Fibroblast of pulmonary artery (primary cell): ENCODE measurements around the gene MUC20.
"Not testable (repeated sequence)": the region's sequence is repeated elsewhere in the genome, so short reads cannot be mapped to it uniquely, and the experiment has no call there.

Source experiments
- DNase-seq: peaks from one replicate; pipeline ENCODE4 v3.0.0-alpha.2; 2010; ENCODE audit warnings: low read depth
- H3K4me3 ChIP-seq: replicated peaks from 2 replicates; pipeline ENCODE4 v1.5.1; 2011; ENCODE audit warnings: low read depth, mild to moderate bottlenecking, control low read depth, low read length, moderate library complexity
- CTCF ChIP-seq: IDR thresholded peaks from 2 replicates; pipeline ENCODE4 v1.5.1; 2011; ENCODE audit warnings: mild to moderate bottlenecking, control low read depth, low read length, inconsistent platforms; ENCODE audit errors: missing control alignments

Gene MUC20

GRCh38 chr3:195769551-195769950 is 48.8 kb downstream of the MUC20 start:
- no peak overlapping the region for H3K4me3 ChIP-seq
- DNase-seq: no peak
- TF ChIP-seq CTCF: no peak

GRCh38 chr3:195770081-195770840 is 49.5 kb downstream of the MUC20 start:
- no peak overlapping the region for H3K4me3 ChIP-seq
- DNase-seq: no peak
- no peak for TF ChIP-seq CTCF

- DNase-seq, H3K4me3 ChIP-seq: not testable (repeated sequence)
Measured at GRCh38 chr3:195770841-195771645, 50.3 kb downstream of the MUC20 start.

- DNase-seq: no peak
- no peak for TF ChIP-seq CTCF
- H3K4me3 ChIP-seq: no peak overlapping the region
Measured at GRCh38 chr3:195771646-195772300, 51.0 kb downstream of the MUC20 start.

GRCh38 chr3:195773956-195774537 is 53.3 kb downstream of the MUC20 start:
- no peak for TF ChIP-seq CTCF
- no peak for DNase-seq
- H3K4me3 ChIP-seq: no peak overlapping the region

DNA sequence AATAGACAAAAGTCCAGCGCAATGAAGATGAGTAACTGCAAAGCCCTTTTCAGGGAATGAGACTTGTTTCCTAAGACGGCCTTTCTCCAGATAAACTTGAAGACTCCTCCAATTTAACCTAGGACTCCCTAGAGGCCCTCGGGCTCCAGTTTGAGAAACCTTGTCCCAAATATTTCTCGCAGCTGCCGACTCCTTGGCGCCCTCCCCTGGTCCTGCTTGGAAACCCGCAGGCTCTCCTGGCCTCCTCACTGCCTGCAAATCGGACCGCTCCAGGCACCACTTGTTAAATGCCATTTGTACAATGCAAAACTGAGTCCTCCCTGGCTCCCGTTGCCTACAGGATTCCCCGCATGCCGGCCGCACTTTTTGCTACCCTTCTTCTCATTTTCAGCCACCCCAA is 54.1 kb downstream of the MUC20 start:
- TF ChIP-seq CTCF: peak; percentile 61
- peak; percentile 48 for DNase-seq

GRCh38 chr3:195777975-195778374 is 57.2 kb downstream of the MUC20 start:
- H3K4me3 ChIP-seq: no peak overlapping the region
- no peak for TF ChIP-seq CTCF
- DNase-seq: no peak

More for the DNA sequence above, 54.1 kb downstream of the MUC20 start:
- no peak overlapping the region for H3K4me3 ChIP-seq

DNA sequence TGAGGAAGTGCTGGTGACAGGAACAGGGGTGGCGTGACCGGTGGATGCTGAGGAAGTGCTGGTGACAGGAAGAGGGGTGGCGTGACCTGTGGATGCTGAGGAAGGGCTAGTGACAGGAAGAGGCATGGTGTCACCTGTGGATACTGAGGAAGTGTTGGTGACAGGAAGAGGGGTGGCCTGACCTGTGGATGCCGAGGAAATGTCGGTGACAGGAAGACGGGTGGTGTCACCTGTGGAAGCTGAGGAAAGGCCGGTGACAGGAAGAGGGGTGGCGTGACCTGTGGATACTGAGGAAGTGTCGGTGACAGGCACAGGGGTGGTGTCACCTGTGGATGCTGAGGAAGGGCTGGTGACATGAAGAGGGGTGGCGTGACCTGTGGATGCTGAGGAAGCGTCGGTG is 60.5 kb downstream of the MUC20 start:
- not testable (repeated sequence) for DNase-seq, H3K4me3 ChIP-seq
